Calu3 (cell line): ENCODE data around the gene MROH7. TPM values are rescaled to one million over a fixed set of nuclear protein-coding genes. Genes with fewer than 3 reads are reported as not detected.

ENCODE experiments used
- BruUV-seq: library from RNA; stranded (reverse); fragments of 400-500 nt; replicated peaks from 2 replicates; lab custom pipeline; 2021; lab: Mats Ljungman, UMichigan
- CTCF ChIA-PET: fragments of 300-600 bp; sonication (Branson Sonifier 250); formaldehyde crosslinking; loops from one replicate; lab custom pipeline; 2022; ENCODE audit warnings: antibody characterized with exemption; lab: Charles Lee
- DNase-seq: peaks from one replicate; pipeline ENCODE4 v3.0.0; 2022
- H3K27ac Mint-ChIP-seq: one replicate; pipeline ENCODE4 v1.8.0; 2022; ENCODE audit warnings: mixed read lengths; ENCODE audit not compliant: unreplicated experiment
- H3K27me3 Mint-ChIP-seq: one replicate; pipeline ENCODE4 v1.8.0; 2022; ENCODE audit warnings: mixed read lengths; ENCODE audit not compliant: unreplicated experiment
- H3K36me3 Mint-ChIP-seq: one replicate; pipeline ENCODE4 v1.8.0; 2022; ENCODE audit warnings: mild to moderate bottlenecking, moderate library complexity, mixed read lengths; ENCODE audit not compliant: insufficient read depth, unreplicated experiment
- H3K4me1 Mint-ChIP-seq: one replicate; pipeline ENCODE4 v1.8.0; 2022; ENCODE audit warnings: mild to moderate bottlenecking, low read depth, mixed read lengths; ENCODE audit not compliant: unreplicated experiment
- H3K4me3 Mint-ChIP-seq: one replicate; pipeline ENCODE4 v1.8.0; 2022; ENCODE audit warnings: mild to moderate bottlenecking, low read depth, moderate library complexity, mixed read lengths; ENCODE audit not compliant: unreplicated experiment
- H3K9me3 Mint-ChIP-seq: one replicate; pipeline ENCODE4 v1.8.0; 2022; ENCODE audit warnings: low read depth, mixed read lengths; ENCODE audit not compliant: unreplicated experiment
- intact Hi-C: fragments of 100-400 bp; cut with micrococcal nuclease; formaldehyde crosslinking; loops from one replicate; pipeline ENCODE4 v1.10.0; 2022; ENCODE audit not compliant: unreplicated experiment
- total RNA-seq: library from RNA; stranded (reverse); gene quantifications from 2 replicates; pipeline ENCODE4 v1.2.3, GENCODE V29; 2022
- TF ChIP-seq, protein P1 (sequence below): fragments of 200-600 bp; IDR thresholded peaks from one replicate; pipeline ENCODE4 v1.8.0; 2022; ENCODE audit warnings: antibody characterized with exemption; ENCODE audit not compliant: unreplicated experiment

The MROH7 gene
- total RNA-seq, 1 experiment from 2014 or later, result 0.71 TPM

DNA sequence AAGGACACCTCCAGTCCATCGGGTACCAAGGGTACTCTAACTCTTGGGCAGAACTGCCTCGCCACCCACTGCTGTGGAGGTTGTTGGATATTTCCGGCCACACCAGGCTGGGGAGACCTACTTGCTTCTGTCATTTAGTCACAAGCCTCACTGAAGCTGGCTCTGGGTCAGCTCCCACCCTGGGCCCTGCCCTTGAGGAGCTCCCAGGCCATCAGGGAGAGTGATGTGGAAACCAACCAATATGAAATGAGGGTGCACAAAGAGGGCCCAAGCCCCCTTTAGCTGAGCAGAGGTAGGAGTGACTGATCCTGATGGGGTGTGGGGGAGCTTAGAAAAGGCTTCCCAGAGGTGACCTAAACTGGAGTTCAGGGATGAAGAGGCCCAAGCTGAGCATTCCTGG, 103.1 kb downstream of the MROH7 start:
- no TSS peak for BruUV-seq
- intact Hi-C loops, result no loop called here
- H3K36me3 Mint-ChIP-seq, result peaks cover 18% of the 10 kb centered on the region
- peaks cover 18% of the 10 kb centered on the region for H3K27me3 Mint-ChIP-seq
- H3K4me3 Mint-ChIP-seq, result no peak overlapping the region
- CTCF ChIA-PET, result interaction anchor here (0.5 kb wide), 1 partner anchor 23 kb away, joined by 4 read pairs; no protein-coding TSS in a partner anchor
- TF ChIP-seq, protein P1, sequence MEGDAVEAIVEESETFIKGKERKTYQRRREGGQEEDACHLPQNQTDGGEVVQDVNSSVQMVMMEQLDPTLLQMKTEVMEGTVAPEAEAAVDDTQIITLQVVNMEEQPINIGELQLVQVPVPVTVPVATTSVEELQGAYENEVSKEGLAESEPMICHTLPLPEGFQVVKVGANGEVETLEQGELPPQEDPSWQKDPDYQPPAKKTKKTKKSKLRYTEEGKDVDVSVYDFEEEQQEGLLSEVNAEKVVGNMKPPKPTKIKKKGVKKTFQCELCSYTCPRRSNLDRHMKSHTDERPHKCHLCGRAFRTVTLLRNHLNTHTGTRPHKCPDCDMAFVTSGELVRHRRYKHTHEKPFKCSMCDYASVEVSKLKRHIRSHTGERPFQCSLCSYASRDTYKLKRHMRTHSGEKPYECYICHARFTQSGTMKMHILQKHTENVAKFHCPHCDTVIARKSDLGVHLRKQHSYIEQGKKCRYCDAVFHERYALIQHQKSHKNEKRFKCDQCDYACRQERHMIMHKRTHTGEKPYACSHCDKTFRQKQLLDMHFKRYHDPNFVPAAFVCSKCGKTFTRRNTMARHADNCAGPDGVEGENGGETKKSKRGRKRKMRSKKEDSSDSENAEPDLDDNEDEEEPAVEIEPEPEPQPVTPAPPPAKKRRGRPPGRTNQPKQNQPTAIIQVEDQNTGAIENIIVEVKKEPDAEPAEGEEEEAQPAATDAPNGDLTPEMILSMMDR, result no peak
- no peaks in the 10 kb centered on the region for H3K9me3 Mint-ChIP-seq
- no peaks in the 10 kb centered on the region for H3K4me1 Mint-ChIP-seq
- no peak overlapping the region for H3K27ac Mint-ChIP-seq
- DNase-seq, result no peak

- Mint-ChIP-seq H3K27me3 (peaks cover 18% of the 10 kb centered on the region), H3K4me3 (no peak overlapping the region), H3K36me3 (peaks cover 12% of the 10 kb centered on the region), H3K4me1 (no peaks in the 10 kb centered on the region), H3K27ac (no peak overlapping the region), H3K9me3 (no peaks in the 10 kb centered on the region)
- no TSS peak for BruUV-seq
- TF ChIP-seq, protein P1, result no peak
- CTCF ChIA-PET, result interaction anchor here (0.5 kb wide), 1 partner anchor 22 kb away, joined by 4 read pairs; no protein-coding TSS in a partner anchor
- intact Hi-C loops, result no loop called here
- no peak for DNase-seq
Measured at GRCh38 chr1:54745274-54745673, 103.7 kb downstream of the MROH7 start.

GRCh38 chr1:54745864-54746263, 104.3 kb downstream of the MROH7 start:
- TF ChIP-seq, protein P1, result no peak
- Mint-ChIP-seq H3K27me3 (peaks cover 18% of the 10 kb centered on the region), H3K27ac (no peak overlapping the region), H3K9me3 (no peaks in the 10 kb centered on the region), H3K4me3 (no peak overlapping the region), H3K36me3 (peaks cover 12% of the 10 kb centered on the region), H3K4me1 (no peaks in the 10 kb centered on the region)
- BruUV-seq, result no TSS peak
- no peak for DNase-seq
- intact Hi-C loops, result no loop called here
- CTCF ChIA-PET, result no interaction called here

GRCh38 chr1:54748094-54748835, 106.7 kb downstream of the MROH7 start:
- H3K4me1 Mint-ChIP-seq, result no peaks in the 10 kb centered on the region
- TF ChIP-seq, protein P1, result no peak
- intact Hi-C loops, result no loop called here
- peaks cover 18% of the 10 kb centered on the region for H3K27me3 Mint-ChIP-seq
- H3K9me3 Mint-ChIP-seq, result no peaks in the 10 kb centered on the region
- H3K36me3 Mint-ChIP-seq, result peaks cover 7% of the 10 kb centered on the region
- no peak overlapping the region for H3K4me3 Mint-ChIP-seq
- BruUV-seq, result no TSS peak
- no peak for DNase-seq
- CTCF ChIA-PET, result interaction anchor here (0.5 kb wide), 1 partner anchor 21 kb away, joined by 5 read pairs; no protein-coding TSS in a partner anchor
- no peak overlapping the region for H3K27ac Mint-ChIP-seq
